ENCODE measurements around the gene ELL2. TPM values are rescaled to one million over a fixed set of nuclear protein-coding genes. Genes with fewer than 3 reads are reported as not detected.

The ELL2 gene
- total RNA-seq, 4 donors from 2014 or later: 5.8 to 46.8 (median 19.7) TPM

DNA sequence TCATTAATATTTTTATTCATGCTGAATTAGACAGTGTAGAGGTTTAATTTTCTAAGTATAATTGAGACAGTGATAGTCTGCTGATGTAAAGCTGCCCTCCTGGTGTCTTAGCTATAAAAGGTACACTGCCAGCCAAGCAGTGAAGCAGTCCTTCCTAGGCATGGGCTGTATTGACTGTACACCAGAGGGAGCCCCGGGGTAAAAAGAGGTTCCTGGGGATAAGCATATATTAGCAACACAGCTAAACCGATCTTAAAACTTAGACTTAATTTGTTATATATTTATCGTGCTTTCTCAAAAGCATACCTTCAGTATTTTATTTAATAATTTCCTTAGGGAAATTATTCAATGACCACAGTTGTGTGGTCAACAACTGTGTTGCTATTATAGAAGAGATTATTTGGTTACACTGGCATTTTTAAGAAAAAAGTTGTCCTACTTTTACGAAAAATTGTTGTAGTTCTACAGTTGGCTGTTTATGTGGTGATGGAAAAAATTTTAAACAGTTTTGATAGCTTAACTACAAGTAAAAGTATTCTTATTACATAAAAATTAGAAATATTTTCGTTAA, 68.8 kb downstream of the ELL2 start:
- Histone ChIP-seq H3K36me3 (peaks cover 0 to 39% (median 5%) of the 10 kb centered on the region in 4 donors), H3K4me1 (no peaks in the 10 kb centered on the region), H3K27ac (no peak overlapping the region), H3K4me3 (no peak overlapping the region), H3K27me3 (no peaks in the 10 kb centered on the region), H3K9me3 (no peaks in the 10 kb centered on the region)
- in situ Hi-C loops (cut with MboI; ENCODE audit: low pct_ligation_motif_present in 1 of 4, low pct_unique_long_range_greater_than_20kb in 1 of 4, low sequenced_read_pairs in 3 of 4) (no loop called here), intact Hi-C loops (cut with DNase I; ENCODE audit: low total_unique reads) (no loop called here)
- no peak for TF ChIP-seq EP300 (IDR thresholded peaks at IDR 0.05; ENCODE audit: low read depth)
- TF ChIP-seq, protein P1, sequence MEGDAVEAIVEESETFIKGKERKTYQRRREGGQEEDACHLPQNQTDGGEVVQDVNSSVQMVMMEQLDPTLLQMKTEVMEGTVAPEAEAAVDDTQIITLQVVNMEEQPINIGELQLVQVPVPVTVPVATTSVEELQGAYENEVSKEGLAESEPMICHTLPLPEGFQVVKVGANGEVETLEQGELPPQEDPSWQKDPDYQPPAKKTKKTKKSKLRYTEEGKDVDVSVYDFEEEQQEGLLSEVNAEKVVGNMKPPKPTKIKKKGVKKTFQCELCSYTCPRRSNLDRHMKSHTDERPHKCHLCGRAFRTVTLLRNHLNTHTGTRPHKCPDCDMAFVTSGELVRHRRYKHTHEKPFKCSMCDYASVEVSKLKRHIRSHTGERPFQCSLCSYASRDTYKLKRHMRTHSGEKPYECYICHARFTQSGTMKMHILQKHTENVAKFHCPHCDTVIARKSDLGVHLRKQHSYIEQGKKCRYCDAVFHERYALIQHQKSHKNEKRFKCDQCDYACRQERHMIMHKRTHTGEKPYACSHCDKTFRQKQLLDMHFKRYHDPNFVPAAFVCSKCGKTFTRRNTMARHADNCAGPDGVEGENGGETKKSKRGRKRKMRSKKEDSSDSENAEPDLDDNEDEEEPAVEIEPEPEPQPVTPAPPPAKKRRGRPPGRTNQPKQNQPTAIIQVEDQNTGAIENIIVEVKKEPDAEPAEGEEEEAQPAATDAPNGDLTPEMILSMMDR (IDR thresholded peaks at IDR 0.05): peak in 4 of 5 experiments; percentile 32 to 48 (median 40)
- peak; percentile 44 for DNase-seq
- WGBS, 2 donors (ENCODE audit: low coverage in 1 of 2): 83 to 94% methylated on average over 5 of the region's 5 CpGs

- peaks cover 0 to 35% (median 5%) of the 10 kb centered on the region in 4 donors for H3K36me3 ChIP-seq
- H3K27ac ChIP-seq: no peak overlapping the region
- no peak overlapping the region for H3K4me3 ChIP-seq
- TF ChIP-seq POLR2A (IDR thresholded peaks at IDR 0.05): no peak
- TF ChIP-seq, protein P1 (IDR thresholded peaks at IDR 0.05): no peak
- no peak for TF ChIP-seq EP300 (IDR thresholded peaks at IDR 0.05; ENCODE audit: low read depth)
- TF ChIP-seq POLR2AphosphoS5 (IDR thresholded peaks at IDR 0.05): no peak
- H3K9me3 ChIP-seq: no peaks in the 10 kb centered on the region
- no peak for DNase-seq
- intact Hi-C loops (cut with DNase I; ENCODE audit: low total_unique reads) (no loop called here), in situ Hi-C loops (cut with MboI; ENCODE audit: low pct_ligation_motif_present in 1 of 4, low pct_unique_long_range_greater_than_20kb in 1 of 4, low sequenced_read_pairs in 3 of 4) (no loop called here)
- H3K4me1 ChIP-seq: no peaks in the 10 kb centered on the region
- 92 to 100% methylated on average over 2 of the region's 2 CpGs for WGBS, 2 donors (ENCODE audit: low coverage in 1 of 2)
- no peaks in the 10 kb centered on the region for H3K27me3 ChIP-seq
These were observed 70.2 kb downstream of the ELL2 start for GRCh38 chr5:95891499-95891898.

GRCh38 chr5:95889076-95889475, 72.6 kb downstream of the ELL2 start:
- 79 to 81% methylated on average over 1 of the region's 1 CpG for WGBS, 2 donors (ENCODE audit: low coverage in 1 of 2)
- TF ChIP-seq POLR2A (IDR thresholded peaks at IDR 0.05): no peak
- TF ChIP-seq POLR2AphosphoS5 (IDR thresholded peaks at IDR 0.05): no peak
- TF ChIP-seq EP300 (IDR thresholded peaks at IDR 0.05; ENCODE audit: low read depth): no peak
- TF ChIP-seq, protein P1 (IDR thresholded peaks at IDR 0.05): no peak
- H3K27me3 ChIP-seq: no peaks in the 10 kb centered on the region
- H3K9me3 ChIP-seq: no peaks in the 10 kb centered on the region
- intact Hi-C loops (cut with DNase I; ENCODE audit: low total_unique reads): no loop called here
- peaks cover 0 to 24% (median 5%) of the 10 kb centered on the region in 4 donors for H3K36me3 ChIP-seq
- DNase-seq: no peak
- in situ Hi-C loops (cut with MboI; ENCODE audit: low pct_ligation_motif_present in 1 of 4, low pct_unique_long_range_greater_than_20kb in 1 of 4, low sequenced_read_pairs in 3 of 4): no loop called here
- H3K27ac ChIP-seq: no peak overlapping the region
- H3K4me1 ChIP-seq: peaks cover 0 to 4% (median 0%) of the 10 kb centered on the region in 4 donors
- no peak overlapping the region for H3K4me3 ChIP-seq

DNA sequence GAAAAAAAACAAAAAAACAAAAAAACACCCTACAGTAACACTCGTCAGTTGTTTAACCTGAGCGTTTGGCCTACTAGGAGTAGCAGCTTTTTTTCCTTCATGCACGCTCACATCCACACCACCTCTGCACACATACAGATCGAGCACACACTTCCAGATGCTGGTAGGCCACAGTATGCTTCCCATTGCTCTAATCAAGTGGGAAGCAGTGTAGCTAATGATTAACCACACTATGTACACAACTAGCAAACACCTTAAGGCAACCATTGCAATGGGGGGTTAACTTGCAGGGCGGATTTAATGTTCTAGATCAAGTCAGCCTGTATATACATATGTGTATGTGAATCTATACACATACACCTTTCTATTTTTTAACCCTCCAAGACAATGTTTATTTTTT, 73.7 kb downstream of the ELL2 start:
- Histone ChIP-seq H3K9me3 (no peaks in the 10 kb centered on the region), H3K36me3 (peaks cover 0 to 17% (median 5%) of the 10 kb centered on the region in 4 donors), H3K4me1 (peaks cover 0 to 5% (median 0%) of the 10 kb centered on the region in 4 donors), H3K4me3 (no peak overlapping the region), H3K27me3 (no peaks in the 10 kb centered on the region), H3K27ac (no peak overlapping the region)
- DNase-seq: no peak
- WGBS, 2 donors (ENCODE audit: low coverage in 1 of 2): 58 to 76% methylated on average over 4 to 5 of the region's 5 CpGs
- TF ChIP-seq POLR2AphosphoS5 (IDR thresholded peaks at IDR 0.05) (no peak), EP300 (IDR thresholded peaks at IDR 0.05; ENCODE audit: low read depth) (no peak), POLR2A (IDR thresholded peaks at IDR 0.05) (no peak)
- TF ChIP-seq, protein P1 (IDR thresholded peaks at IDR 0.05): no peak
- intact Hi-C loops (cut with DNase I; ENCODE audit: low total_unique reads) (no loop called here), in situ Hi-C loops (cut with MboI; ENCODE audit: low pct_ligation_motif_present in 1 of 4, low pct_unique_long_range_greater_than_20kb in 1 of 4, low sequenced_read_pairs in 3 of 4) (no loop called here)
